HG02759 (cell line): ENCODE measurements around the gene WTIP.
"Not testable (repeated sequence)": the region's sequence is repeated elsewhere in the genome, so short reads cannot be mapped to it uniquely, and the experiment has no call there.

Experiments
- ATAC-seq: cut with Tn5 transposase; IDR thresholded peaks from one replicate; pipeline ENCODE4 v1.9.1; 2021; ENCODE audit warnings: mild to moderate bottlenecking, moderate library complexity; ENCODE audit not compliant: unreplicated experiment

Gene WTIP

DNA sequence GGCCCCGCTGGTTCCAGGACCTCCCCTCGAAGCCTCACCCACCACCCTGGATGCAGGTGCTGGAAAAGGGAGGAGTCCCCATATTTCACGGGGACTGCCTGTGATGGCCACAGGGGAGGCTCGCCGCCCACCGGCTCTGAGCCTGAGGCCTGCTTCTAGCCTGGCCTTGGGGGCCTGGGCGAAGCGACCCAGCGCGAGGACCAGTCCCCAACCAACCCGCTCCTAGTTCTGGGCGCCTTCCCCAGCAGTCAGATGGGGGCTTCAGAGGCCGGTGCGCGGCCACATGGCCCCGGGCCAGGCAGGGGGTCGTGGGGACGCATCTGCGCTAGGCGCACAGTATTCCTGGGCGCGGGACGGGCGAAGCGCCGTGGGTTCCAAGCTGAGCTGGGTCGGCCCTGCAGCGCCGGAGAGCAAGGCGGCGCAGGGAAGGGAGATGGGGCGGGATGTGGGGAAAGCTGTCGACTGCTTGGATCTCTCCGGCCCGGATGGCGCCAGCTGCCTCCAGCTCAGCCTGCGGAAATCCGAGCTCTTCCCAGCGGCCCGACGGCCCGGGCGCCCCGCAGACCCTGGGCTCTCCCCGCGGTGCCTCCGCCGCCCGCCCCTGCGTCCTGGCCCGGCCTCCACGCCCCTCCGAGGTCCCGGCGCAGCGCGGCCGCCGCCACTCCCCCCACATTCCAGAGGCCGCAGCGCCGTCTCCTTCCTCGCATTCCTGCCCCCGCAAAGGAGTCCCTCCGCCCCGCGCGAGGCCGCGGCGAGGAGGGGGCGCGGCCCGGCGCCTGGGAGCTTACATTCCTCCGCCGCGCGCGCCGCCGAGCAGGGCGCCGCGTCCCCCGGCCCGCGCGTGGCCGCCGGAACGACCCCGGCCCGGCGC is at the start of gene WTIP:
WTIP (plus strand) TSS at position 788 of the 871 bp plus-strand sequence. CDS start 217 bp downstream, outside the sequence.
- ATAC-seq = no peak

DNA sequence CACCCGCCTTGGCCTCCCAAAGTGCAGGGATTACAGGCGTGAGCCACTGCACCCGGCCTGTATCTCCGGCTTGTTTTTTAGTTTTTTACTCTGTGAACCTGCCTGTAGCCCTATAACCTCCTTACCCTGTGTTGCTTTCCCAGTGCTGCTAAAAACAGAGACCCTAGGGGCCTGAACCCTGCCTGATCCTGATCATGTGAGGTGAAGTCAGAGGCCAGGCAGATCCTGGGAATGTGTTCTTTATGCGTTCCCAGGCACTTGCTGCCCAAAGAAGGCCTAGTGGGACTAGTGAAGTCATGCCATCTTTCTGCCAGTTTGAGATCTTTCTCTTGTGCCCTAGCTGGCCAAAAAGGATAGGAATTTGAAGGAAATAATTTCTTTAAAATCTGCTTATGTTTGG is 48.8 kb upstream of the WTIP start:
- ATAC-seq = no peak

DNA sequence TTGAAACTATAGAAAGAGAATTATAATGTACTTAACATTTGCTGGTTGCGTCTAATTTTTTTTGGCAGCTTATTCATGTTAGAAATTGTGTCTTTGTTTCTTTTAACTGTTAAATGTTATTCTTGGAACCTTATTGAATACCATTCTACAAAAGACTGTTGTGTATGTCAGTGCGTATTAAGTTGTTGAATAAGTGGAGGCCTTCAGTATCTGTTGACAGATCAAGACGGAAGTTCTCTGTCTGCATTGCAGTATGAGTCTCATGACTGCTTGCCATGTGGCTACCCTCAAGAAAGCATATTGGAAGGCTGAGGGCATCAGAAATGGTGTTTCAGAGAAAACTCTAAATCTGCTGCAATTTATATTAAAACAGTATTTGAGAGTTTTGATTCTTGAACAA is 44.8 kb upstream of the WTIP start:
- ATAC-seq = no peak

DNA sequence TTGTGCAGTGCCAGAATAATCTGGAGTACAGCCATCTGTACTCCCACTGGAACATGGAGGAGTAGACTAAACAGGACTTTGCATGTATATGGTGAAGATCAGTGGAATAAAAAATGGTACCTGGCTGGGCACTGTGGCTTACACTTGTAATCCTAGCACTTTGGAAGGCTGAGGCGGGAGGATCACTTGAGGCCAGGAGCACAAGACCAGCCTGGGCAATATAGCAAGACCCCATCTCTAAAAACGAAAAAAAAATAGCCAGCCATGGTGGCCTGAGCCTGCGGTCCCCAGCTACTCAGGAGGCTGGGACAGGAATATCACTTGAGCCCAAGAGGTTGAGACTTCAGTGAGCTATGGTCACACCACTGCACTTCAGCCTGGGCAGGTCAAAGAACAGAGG is 33.4 kb upstream of the WTIP start:
- no peak for ATAC-seq

DNA sequence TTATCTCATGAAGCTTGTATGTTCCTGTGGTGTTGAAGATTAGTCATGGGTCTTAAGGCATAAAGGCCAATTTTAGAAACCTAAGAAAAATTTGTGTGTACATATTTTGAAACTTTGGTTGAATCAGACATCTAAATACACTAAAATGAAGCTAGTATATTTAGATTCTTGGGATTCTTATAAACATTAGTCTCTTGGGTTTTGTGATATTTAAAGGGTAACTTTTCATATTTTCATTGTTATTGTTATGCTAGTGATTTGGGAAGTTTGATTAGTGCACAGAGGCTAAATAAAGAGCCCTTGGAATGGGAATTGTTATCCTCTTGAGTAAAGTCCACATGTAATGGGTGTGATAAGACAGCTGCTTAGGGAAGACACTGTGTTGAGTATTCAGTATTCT is 28.8 kb upstream of the WTIP start:
- ATAC-seq = no peak

DNA sequence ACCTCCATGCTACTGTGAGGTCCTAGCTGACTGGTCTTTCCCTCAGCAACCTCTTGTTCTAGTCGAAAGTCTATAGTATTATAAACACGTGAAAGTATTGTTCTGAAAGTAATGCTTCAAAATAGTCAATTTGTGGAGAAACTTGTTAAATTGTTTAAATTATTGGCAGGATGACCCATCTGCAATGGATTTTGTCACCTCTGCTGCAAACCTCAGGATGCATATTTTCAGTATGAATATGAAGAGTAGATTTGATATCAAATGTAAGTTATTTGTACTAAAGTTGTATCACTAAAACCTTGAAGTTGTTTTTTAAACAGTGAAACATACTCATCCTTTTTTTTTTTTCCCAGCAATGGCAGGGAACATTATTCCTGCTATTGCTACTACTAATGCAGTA is 27.5 kb upstream of the WTIP start:
- no peak for ATAC-seq

DNA sequence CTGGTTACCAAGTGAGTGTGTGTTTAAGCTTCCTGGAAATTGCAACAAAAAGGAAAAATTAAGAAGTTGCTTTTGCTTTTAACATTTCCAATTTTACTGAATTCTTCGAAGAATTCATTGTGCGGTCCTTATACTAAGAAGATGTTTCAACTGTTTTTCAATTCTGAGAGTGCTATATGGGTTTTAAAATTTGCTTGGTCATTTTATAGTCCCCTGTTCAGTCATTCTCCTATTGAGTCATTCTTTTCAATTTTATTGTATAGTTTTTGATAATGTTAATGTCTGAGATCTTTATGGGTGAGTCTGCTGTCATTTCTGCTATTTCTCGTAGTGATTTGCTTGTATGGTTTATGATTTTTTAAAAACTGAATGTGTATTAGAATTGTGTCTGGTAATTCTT is 26.9 kb upstream of the WTIP start:
- no peak for ATAC-seq

DNA sequence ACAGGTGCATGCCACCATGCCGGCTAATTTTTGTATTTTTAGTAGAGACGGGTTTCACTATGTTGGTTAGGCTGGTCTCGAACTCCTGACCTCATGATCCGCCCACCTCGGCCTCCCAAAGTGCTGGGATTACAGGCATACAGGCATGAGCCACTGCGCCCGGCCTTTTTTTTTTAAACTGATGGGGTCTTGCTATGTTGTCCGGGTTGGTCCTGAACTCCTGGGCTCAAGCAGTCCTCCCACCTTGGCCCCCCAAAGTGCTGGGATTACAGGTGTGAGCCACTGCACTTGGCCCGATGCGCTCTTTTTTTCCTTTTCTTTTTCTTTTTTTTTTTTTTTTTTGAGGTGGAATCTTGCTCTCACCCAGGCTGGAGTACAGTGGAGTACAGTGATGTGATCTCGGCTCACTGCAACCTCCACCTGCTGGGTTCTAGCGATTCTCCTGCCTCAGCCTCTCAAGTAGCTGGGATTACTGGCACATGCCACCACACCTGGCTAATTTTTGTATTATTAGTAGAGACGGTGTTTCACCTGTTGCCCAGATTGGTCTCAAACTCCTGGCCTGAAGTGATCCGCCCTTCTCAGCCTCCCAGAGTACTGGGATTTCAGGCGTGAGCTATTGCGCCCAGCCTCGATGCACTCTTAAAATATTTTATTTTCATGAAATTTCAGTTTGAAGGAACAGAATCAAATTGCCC is 25.6 kb upstream of the WTIP start:
- not testable (repeated sequence) for ATAC-seq

DNA sequence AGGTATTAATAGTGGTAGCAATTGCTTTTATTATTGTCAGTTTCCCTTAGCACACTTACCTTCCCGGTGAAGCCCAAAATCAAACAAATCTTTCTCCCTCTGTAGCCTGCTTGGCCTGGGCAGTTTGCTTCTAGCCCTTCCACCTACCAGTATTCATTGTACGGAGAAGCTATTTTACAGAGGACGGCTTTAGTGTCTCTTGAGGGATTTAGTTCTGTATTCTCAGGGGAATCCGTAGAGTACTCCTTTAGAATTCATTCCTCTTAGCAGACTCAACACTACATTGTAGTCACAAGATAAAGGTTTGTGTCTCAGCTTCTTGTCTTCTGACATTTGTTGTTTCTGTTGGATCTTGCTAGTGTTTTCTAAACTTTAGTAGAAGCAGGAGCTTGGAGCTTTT is 24.1 kb upstream of the WTIP start:
- ATAC-seq = no peak

DNA sequence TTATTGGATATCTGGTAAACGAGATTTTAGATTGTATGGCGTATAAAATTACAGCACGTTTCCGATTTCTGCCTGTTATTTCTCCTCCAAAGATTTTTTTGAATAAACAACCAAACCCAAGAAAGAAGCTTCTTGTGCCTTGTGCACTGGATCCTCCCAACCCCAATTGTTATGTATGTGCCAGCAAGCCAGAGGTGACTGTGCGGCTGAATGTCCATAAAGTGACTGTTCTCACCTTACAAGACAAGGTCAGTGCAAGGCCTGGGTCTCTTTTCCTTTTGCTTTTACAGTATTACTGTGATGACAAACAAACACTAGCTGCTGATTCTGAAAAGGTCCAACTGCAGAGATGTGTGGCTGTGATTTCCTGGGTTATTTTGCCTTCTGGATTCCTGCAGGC is 22.9 kb upstream of the WTIP start:
- no peak for ATAC-seq

DNA sequence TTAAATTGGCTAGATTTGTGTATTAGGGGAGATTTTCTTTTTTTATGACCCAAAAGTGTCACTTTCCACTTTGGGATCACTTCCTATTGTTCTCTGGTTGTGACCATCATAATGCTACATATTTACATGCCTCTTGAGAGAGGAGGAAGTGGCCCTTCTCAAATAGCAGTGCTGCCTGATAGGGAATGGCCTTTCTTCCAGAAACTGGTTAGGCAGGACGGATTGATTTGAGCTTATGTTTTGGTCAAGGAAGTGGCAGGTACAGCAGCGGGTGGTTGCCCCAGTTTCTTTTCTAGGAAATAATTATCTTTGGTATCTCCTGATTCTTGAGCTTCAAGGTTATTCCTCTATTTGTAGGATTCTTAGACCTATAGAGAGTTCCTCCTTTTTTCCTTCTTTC is 21.9 kb upstream of the WTIP start:
- no peak for ATAC-seq

DNA sequence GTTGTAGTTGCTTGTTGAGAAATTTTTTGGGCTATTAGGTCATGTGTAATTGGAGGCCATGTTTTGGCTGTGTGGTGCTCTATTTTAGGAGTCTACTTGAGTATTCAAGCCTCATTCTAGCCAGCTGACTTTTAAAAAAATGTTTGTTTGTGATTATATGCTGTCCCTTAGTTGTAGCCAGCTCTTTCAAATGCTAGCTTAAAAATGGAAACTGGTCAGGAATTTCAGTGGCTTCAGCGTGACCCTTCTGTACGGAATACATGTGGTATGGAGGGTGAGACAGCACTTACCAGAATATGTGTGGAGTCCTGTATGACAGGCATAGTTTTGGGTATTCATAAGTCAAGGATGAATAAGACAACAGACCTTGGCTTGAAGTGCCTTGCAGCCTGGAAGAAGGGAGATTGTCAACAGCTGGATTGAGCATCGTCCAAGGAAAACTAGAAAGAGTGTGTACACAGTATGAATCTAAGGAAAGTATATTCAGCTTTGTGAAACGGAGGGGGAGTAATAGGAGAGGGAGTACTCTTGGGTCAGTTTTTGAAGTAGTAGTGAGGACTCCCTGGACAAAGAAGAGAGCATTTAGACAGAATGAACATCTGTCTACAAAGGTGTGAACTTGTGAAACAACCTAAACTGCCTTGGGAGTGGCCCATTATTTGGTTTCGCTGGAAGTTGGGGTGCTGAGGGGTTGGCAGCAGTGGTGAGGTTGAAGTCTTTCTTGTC is 20.0 kb upstream of the WTIP start:
- ATAC-seq = no peak

DNA sequence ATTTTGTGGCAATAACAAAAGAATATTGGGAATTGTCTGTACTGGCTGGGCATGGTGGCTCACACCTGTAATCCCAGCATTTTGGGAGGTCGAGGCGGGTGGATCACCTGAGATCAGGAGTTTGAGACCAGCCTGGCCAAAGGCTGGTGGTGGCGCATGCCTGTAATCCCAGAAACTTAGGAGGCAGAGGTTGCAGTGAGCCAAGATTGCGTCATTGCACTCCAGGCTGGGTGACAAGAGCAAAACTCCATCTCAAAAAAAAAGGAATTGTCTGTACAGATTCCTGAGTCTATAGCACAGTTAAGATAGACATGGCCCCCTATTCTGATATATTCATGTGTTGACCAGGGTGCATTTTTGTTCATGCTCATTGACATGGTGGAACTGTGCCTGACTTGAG is 16.8 kb upstream of the WTIP start:
- ATAC-seq = not testable (repeated sequence)

DNA sequence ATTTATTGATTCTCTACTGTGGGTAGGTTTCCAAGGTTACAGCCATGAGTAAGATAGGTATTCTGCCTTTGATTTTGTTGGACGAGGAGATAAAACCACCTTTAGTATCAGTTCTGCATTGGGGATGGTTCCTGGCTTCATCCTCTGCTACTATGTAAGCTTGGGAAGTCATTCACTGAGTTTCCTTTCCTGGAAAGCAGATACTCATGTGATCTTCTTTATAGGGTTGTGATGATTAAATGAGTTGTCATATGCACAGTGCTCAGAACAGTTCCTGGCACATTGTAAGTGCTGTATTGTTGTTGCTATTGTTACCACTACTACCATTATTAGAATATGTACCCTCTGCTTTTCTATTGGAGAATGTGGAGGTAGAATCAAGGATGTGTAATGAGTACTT is 13.1 kb upstream of the WTIP start:
- no peak for ATAC-seq

DNA sequence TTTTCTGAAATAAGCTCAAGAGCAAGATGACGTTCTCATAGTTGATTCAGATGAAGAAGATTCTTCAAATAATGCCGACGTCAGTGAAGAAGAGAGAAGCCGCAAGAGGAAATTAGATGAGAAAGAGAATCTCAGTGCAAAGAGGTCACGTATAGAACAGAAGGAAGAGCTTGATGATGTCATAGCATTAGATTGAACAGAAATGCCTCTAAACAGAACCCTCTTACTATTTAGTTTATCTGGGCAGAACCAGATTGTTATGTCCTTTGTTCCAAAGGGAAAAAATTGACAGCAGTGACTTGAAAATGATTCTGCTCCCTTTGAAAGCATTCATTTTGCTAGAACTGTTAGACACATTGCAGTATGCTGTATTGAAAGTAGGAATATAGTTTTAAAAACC is 12.5 kb upstream of the WTIP start:
- ATAC-seq = not testable (repeated sequence)

DNA sequence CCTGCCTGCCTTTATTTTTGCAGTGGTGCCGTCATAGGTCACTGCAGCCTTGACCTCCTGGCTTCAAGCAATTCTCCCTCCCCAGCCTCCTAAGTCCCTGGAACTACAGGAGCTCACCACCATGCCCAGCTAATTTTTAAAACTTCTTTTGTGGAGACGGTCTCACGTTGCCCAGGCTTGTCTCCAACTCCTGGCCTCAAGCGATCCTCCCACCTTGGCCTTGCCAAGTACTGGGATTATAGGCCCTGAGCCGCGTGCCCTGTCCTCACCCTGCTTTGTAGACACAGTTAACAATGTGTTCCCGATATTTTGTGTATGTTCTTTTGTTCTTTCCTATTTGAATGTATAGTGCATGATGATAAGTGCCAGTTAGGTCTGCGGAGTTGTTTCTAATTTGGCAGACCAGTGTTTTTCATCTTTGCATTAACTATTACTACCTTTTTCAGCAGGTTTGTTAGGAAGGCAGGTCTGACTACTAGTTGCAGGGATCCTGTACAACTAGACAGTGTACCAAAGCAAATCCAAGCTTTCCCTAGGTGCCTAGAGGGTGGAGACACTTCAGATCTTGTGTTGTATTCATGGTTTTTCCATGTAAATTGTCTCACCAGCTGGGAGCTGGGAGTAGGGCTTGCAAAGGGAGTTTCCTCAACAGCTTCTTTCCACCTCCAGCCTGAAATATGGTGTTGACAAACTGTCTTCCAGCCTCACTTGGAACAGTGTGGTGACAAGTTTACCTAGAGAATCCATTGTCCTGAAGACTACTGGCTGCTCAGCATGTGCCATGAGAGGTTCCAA is 9.5 kb upstream of the WTIP start:
- no peak for ATAC-seq

DNA sequence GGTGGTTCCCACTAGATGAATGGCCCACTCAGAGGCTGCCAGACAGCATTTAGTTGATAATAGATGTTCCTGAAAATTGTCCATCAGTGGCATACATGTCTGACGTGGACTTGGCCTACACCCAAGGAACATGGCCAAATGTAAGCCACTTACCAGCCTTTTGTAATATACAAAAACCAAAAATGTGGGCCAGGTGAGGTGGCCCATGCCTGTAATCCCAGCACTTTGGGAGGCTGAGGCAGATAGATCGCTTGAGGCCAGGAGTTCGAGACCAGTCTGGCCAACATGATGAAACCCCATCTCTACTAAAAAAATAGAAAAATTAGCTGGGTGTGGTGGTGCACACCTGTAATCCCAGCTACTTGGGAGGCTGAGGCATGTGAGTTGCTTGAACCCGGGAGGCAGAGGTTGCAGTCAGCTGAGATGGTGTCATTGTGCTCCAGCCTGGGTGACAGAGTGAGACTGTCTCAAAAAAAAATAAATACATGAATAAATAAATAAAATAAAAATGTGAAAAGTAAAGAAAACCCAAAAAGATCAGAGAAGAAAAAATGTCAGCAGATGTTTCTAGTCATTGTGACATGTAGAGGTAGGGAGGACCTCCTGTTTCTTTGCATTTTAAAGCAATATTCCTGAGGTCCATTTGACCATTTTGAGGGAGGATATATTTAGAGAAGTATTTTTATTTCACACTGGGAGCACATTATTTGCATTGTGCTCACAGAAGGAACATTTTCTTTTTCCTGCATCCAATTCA is 7.1 kb upstream of the WTIP start:
- no peak for ATAC-seq

DNA sequence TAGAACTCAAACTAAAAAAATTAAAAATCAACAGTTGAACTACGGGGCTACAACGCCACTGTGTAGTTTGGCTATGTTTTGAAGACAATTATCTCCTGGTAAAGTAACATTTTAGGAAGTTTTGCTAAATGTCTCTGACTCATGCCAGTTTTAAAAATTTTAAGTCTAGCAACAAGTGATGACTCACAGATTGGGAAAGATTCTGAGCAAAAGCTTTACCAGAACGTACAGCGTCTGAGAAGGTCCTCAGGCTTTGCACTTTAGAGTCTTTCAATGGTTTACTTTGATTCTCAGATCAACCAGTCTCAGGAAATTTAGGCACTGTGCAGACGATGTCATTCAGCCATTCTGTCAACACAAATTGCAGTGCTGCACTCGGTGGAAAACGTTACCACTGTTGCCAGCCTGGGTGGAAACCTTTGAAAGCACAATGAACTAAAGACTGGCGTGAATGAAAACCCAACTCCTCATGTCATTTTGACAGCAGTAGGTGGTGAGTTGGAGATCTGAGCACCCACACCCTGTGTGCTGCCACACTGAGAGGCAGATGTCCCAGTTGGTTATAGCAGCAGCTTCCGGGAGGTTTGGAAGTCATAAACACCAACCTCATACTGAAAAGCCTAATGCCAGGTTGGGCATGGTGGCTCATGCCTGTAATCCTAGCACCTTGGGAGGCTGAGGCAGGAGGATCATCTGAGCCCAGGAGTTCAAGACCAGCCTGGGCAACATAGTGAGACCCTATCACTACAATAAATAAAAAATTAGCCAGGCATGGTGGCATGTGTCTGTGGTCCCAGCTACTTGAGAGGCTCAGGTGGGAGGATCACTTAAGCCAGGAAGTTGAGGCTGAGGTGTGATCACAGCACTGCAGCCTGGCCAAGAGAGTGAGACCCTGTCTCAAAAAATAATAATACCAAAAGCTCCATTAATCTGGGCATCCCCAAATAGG is 6.3 kb upstream of the WTIP start:
- ATAC-seq = no peak

DNA sequence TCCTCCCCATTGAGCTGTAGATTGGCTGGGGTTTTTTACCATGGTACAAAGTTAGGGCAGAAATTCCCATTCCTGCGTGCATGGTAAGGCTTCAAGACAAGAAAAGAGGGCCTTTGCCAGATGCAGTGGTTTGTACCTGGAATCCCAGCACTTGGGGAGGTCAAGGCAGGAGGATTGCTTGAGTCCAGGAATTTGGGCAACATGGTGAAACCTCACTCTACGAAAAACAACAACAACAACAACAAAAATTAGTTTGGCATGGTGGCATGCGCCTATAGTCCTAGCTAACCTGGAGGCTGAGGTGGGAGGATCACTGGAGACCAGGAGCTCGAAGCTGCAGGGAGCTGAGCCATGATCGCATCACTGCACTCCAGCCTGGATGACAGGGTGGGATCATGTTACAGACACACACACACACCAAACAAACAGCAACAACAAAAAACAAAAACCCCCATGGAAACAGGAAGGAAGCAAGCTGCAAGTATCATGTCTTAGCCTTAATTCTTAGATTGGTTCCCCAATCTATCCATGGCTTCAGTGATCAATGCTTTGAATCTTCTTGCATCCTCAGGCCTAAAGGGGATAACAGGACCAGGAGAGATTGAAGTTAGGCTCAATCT is 5.5 kb upstream of the WTIP start:
- no peak for ATAC-seq
